Measurements from ENCODE around the gene LRRC55.

LRRC55 gene

DNA sequence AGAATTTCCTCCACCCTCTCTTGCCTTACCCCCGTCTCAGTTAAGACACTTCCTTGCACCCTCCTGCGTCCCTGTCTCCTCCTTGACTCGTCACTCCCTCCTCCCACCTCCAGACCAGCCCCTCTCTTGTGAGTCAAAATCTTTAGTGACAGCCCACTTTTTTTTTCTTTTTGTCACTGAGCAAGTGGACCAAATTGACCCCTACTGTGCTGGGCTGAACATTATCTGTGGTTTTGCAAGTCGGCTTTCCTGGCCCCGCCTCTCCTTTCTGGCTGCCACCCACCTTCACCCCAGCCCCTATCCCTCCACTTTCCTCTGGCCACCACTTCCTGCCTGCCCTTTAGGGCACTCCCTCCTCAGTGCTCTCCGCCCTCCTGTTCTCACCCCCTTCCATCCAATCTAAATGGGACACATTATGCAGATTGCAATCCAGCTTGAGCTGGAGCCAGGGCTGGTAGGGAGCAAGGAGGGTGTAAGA is 55.5 kb downstream of the LRRC55 start, which contains the start of gene APLNR:
Gene APLNR, minus strand, starts transcription at position 47 of the 478 bp plus-strand sequence. CDS start 246 bp downstream, outside the sequence.
- no peak for DNase-seq (ENCODE audit: low read depth)

DNA sequence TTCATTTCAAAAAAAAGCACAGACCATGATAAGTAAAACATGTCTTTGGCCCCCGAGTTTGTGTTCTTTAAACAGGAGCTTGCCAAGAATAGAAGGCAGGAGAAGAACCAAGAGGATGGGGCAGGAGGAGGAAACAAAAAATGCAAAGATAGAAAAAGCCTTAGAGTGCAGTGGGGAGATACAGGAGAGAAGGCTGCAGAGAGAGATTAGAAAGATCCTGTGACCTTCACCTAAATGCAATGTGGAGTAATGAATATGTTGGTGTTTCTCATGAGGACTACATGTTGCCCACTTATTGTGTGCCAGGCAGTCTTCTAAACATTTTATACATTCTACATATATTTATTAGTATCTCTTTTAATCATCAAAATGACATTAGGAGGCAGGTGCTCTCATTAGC is 57.6 kb downstream of the LRRC55 start:
- no peak for DNase-seq (ENCODE audit: low read depth)

GRCh38 chr11:57240007-57240406 is 58.3 kb downstream of the LRRC55 start:
- DNase-seq (ENCODE audit: low read depth), result no peak

DNA sequence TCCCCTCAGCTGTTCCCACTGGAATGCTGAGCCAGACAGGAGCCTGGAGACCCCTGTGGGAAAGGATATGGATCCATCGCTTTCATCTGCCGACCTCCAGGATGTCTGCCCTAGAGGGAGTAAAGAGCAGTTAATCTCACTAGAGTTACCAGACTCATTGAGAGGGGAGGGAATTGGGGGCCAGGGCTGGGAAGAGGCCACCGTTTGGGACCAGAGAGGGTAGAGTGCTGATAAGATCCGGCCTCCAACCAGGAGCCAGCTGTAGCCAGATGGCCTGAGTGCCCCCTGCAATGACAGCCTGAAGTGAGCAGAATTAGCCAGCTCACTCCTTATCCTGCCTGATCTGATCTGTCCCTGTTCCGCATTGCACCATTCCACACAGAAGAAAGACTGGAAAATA is 59.0 kb downstream of the LRRC55 start:
- no peak for DNase-seq (ENCODE audit: low read depth)
